HEK293 (cell line): ENCODE results near the gene ALS2.
A peak's percentile ranks its signal among the peaks of the same experiment; 100 is the strongest.

Experiments used
- BCL11B ChIP-seq: fragments of 450-650 bp; formaldehyde crosslinking; IDR thresholded peaks from 2 replicates; pipeline ENCODE4 v1.5.1; 2016; ENCODE audit warnings: low read depth, missing biosample characterization, missing genetic modification characterization
- EGR2 ChIP-seq: fragments of 450-650 bp; formaldehyde crosslinking; IDR thresholded peaks from 2 replicates; pipeline ENCODE4 v1.5.1; 2016; ENCODE audit warnings: low read depth, missing biosample characterization, missing genetic modification characterization
- ELK4 ChIP-seq: IDR thresholded peaks from 2 replicates; pipeline ENCODE4 v1.6.1; 2011; ENCODE audit warnings: mild to moderate bottlenecking, low read depth, low read length, borderline replicate concordance
- GLIS1 ChIP-seq: fragments of 450-650 bp; formaldehyde crosslinking; IDR thresholded peaks from 2 replicates; pipeline ENCODE4 v1.5.1; 2016; ENCODE audit warnings: missing biosample characterization, missing genetic modification characterization
- GLIS2 ChIP-seq: fragments of 450-650 bp; formaldehyde crosslinking; IDR thresholded peaks from 2 replicates; pipeline ENCODE4 v1.5.1; 2016; ENCODE audit warnings: missing biosample characterization, missing genetic modification characterization
- HOXD13 ChIP-seq: sonication (generic); formaldehyde crosslinking; IDR thresholded peaks from 2 replicates; pipeline ENCODE4 v1.8.0; 2022; ENCODE audit warnings: missing genetic modification reagents, borderline replicate concordance
- KLF9 ChIP-seq: fragments of 450-650 bp; formaldehyde crosslinking; IDR thresholded peaks from 2 replicates; pipeline ENCODE4 v1.5.1; 2016; ENCODE audit warnings: missing biosample characterization, missing genetic modification characterization, low read depth
- SP2 ChIP-seq: fragments of 450-650 bp; formaldehyde crosslinking; IDR thresholded peaks from 2 replicates; pipeline ENCODE4 v1.5.1; 2016; ENCODE audit warnings: missing biosample characterization, missing genetic modification characterization
- SP3 ChIP-seq: fragments of 450-650 bp; formaldehyde crosslinking; IDR thresholded peaks from 2 replicates; pipeline ENCODE4 v1.5.1; 2016; ENCODE audit warnings: missing biosample characterization, missing genetic modification characterization
- YY1 ChIP-seq: fragments of 450-650 bp; formaldehyde crosslinking; IDR thresholded peaks from 2 replicates; pipeline ENCODE4 v1.5.1; 2018; ENCODE audit warnings: missing biosample characterization, missing genetic modification characterization
- YY2 ChIP-seq: fragments of 450-650 bp; formaldehyde crosslinking; IDR thresholded peaks from 2 replicates; pipeline ENCODE4 v1.5.1; 2016; ENCODE audit warnings: missing biosample characterization, missing genetic modification characterization
- ZBTB20 ChIP-seq: fragments of 450-650 bp; formaldehyde crosslinking; IDR thresholded peaks from 2 replicates; pipeline ENCODE4 v1.5.1; 2016; ENCODE audit warnings: missing biosample characterization, missing genetic modification characterization
- ZBTB8A ChIP-seq: fragments of 450-650 bp; formaldehyde crosslinking; IDR thresholded peaks from 2 replicates; pipeline ENCODE4 v1.5.1; 2016; ENCODE audit warnings: missing biosample characterization, missing genetic modification characterization
- ZNF132 ChIP-seq: fragments of 450-650 bp; formaldehyde crosslinking; IDR thresholded peaks from 2 replicates; pipeline ENCODE4 v1.5.1; 2017; ENCODE audit warnings: missing biosample characterization, missing genetic modification characterization, borderline replicate concordance
- ZNF16 ChIP-seq: fragments of 450-650 bp; formaldehyde crosslinking; IDR thresholded peaks from 2 replicates; pipeline ENCODE4 v1.5.1; 2016; ENCODE audit warnings: low read depth, missing biosample characterization, missing genetic modification characterization
- ZNF341 ChIP-seq: fragments of 450-650 bp; formaldehyde crosslinking; IDR thresholded peaks from 2 replicates; pipeline ENCODE4; 2016; ENCODE audit warnings: low read depth, missing biosample characterization, missing genetic modification characterization
- ZNF350 ChIP-seq: fragments of 450-650 bp; formaldehyde crosslinking; IDR thresholded peaks from 2 replicates; pipeline ENCODE4 v1.5.0; 2017; ENCODE audit warnings: missing biosample characterization, mild to moderate bottlenecking, missing genetic modification characterization
- ZNF404 ChIP-seq: fragments of 450-650 bp; formaldehyde crosslinking; IDR thresholded peaks from 2 replicates; pipeline ENCODE4 v1.5.1; 2017; ENCODE audit warnings: missing biosample characterization, missing genetic modification characterization
- ZNF473 ChIP-seq: fragments of 450-650 bp; formaldehyde crosslinking; IDR thresholded peaks from 2 replicates; pipeline ENCODE4 v1.5.1; 2017; ENCODE audit warnings: missing biosample characterization, missing genetic modification characterization
- ZNF558 ChIP-seq: fragments of 450-650 bp; formaldehyde crosslinking; IDR thresholded peaks from 2 replicates; pipeline ENCODE4 v1.5.1; 2016; ENCODE audit warnings: missing biosample characterization, missing genetic modification characterization
- ZNF626 ChIP-seq: fragments of 450-650 bp; sonication (Bioruptor Pico); formaldehyde crosslinking; IDR thresholded peaks from 2 replicates; pipeline ENCODE4 v1.5.1; 2018; ENCODE audit warnings: missing biosample characterization, missing genetic modification characterization, inconsistent platforms
- ZNF629 ChIP-seq: fragments of 450-650 bp; formaldehyde crosslinking; IDR thresholded peaks from 2 replicates; pipeline ENCODE4 v1.5.1; 2017; ENCODE audit warnings: missing biosample characterization, missing genetic modification characterization
- ZNF76 ChIP-seq: fragments of 450-650 bp; formaldehyde crosslinking; IDR thresholded peaks from 2 replicates; pipeline ENCODE4; 2016; ENCODE audit warnings: low read depth, missing biosample characterization, missing genetic modification characterization, borderline replicate concordance
- ZNF791 ChIP-seq: fragments of 450-650 bp; formaldehyde crosslinking; IDR thresholded peaks from 2 replicates; pipeline ENCODE4 v1.5.1; 2016; ENCODE audit warnings: missing biosample characterization, missing genetic modification characterization
- ZNF837 ChIP-seq: fragments of 450-650 bp; formaldehyde crosslinking; IDR thresholded peaks from 2 replicates; pipeline ENCODE4 v1.5.1; 2016; ENCODE audit warnings: missing biosample characterization, missing genetic modification characterization
- ZSCAN4 ChIP-seq: fragments of 450-650 bp; formaldehyde crosslinking; IDR thresholded peaks from 2 replicates; pipeline ENCODE4 v1.5.1; 2017; ENCODE audit warnings: missing biosample characterization, missing genetic modification characterization
- TF ChIP-seq, protein P1 (sequence below): fragments of 450-650 bp; formaldehyde crosslinking; conservative IDR thresholded peaks from 2 replicates; pipeline ENCODE4 v1.5.1; 2016; ENCODE audit warnings: low read depth, missing biosample characterization, missing genetic modification characterization
- TF ChIP-seq, protein P2 (sequence below): fragments of 450-650 bp; formaldehyde crosslinking; IDR thresholded peaks from 2 replicates; pipeline ENCODE4 v1.5.1; 2016; ENCODE audit warnings: missing biosample characterization, missing genetic modification characterization
- TF ChIP-seq, protein P3 (sequence below): fragments of 450-650 bp; formaldehyde crosslinking; IDR thresholded peaks from 2 replicates; pipeline ENCODE4 v1.5.1; 2016; ENCODE audit warnings: missing biosample characterization, missing genetic modification characterization

ALS2 gene

GRCh38 chr2:201780674-201781493, at the start of gene ALS2 (continued):
- TF ChIP-seq EGR2 (tag by site-specific recombination) (peak; percentile 4), ELK4 (no peak; the same call in 1 of the 2 replicates), ZSCAN4 (tag by site-specific recombination) (no peak), ZNF132 (no peak), KLF9 (tag by site-specific recombination) (peak; percentile 44; the same call in 1 of the 2 replicates), BCL11B (tag by site-specific recombination) (no peak), YY2 (no peak), ZNF629 (tag by site-specific recombination) (peak; percentile 93), ZNF791 (tag by site-specific recombination) (no peak), SP2 (tag by site-specific recombination) (peak; percentile 75), ZNF837 (tag by site-specific recombination) (no peak), ZNF350 (no peak), ZNF76 (tag by site-specific recombination) (peak; percentile 64; the same call in 1 of the 2 replicates), ZNF626 (no peak), ZNF404 (tag by site-specific recombination) (no peak), GLIS1 (peak; percentile 76), SP3 (peak; percentile 80), ZNF473 (tag by site-specific recombination) (no peak), ZNF16 (no peak), ZBTB20 (tag by site-specific recombination) (peak; percentile 76; the same call in 1 of the 2 replicates), YY1 (tag by site-specific recombination) (0 out of 2 replicates have a peak, but pooled peaks have one; percentile 40), GLIS2 (tag by site-specific recombination) (peak; percentile 90), ZNF558 (no peak), HOXD13 (CRISPR knock-in tag) (no peak), ZNF341 (peak; percentile 14; the same call in 1 of the 2 replicates), ZBTB8A (tag by site-specific recombination) (peak; percentile 65)
- TF ChIP-seq, protein P1, sequence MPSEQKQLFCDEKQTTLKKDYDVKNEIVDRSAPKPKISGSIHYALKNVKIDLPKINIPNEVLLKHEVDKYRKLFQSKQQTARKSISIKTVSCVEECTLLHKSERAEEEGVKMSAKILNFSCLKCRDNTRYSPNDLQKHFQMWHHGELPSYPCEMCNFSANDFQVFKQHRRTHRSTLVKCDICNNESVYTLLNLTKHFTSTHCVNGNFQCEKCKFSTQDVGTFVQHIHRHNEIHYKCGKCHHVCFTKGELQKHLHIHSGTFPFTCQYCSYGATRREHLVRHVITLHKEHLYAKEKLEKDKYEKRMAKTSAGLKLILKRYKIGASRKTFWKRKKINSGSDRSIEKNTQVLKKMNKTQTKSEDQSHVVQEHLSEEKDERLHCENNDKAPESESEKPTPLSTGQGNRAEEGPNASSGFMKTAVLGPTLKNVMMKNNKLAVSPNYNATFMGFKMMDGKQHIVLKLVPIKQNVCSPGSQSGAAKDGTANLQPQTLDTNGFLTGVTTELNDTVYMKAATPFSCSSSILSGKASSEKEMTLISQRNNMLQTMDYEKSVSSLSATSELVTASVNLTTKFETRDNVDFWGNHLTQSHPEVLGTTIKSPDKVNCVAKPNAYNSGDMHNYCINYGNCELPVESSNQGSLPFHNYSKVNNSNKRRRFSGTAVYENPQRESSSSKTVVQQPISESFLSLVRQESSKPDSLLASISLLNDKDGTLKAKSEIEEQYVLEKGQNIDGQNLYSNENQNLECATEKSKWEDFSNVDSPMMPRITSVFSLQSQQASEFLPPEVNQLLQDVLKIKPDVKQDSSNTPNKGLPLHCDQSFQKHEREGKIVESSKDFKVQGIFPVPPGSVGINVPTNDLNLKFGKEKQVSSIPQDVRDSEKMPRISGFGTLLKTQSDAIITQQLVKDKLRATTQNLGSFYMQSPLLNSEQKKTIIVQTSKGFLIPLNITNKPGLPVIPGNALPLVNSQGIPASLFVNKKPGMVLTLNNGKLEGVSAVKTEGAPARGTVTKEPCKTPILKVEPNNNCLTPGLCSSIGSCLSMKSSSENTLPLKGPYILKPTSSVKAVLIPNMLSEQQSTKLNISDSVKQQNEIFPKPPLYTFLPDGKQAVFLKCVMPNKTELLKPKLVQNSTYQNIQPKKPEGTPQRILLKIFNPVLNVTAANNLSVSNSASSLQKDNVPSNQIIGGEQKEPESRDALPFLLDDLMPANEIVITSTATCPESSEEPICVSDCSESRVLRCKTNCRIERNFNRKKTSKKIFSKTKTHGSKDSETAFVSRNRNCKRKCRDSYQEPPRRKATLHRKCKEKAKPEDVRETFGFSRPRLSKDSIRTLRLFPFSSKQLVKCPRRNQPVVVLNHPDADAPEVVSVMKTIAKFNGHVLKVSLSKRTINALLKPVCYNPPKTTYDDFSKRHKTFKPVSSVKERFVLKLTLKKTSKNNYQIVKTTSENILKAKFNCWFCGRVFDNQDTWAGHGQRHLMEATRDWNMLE (tag by site-specific recombination): 0 out of 2 replicates have a peak, but pooled peaks have one; percentile 16
- TF ChIP-seq, protein P2, sequence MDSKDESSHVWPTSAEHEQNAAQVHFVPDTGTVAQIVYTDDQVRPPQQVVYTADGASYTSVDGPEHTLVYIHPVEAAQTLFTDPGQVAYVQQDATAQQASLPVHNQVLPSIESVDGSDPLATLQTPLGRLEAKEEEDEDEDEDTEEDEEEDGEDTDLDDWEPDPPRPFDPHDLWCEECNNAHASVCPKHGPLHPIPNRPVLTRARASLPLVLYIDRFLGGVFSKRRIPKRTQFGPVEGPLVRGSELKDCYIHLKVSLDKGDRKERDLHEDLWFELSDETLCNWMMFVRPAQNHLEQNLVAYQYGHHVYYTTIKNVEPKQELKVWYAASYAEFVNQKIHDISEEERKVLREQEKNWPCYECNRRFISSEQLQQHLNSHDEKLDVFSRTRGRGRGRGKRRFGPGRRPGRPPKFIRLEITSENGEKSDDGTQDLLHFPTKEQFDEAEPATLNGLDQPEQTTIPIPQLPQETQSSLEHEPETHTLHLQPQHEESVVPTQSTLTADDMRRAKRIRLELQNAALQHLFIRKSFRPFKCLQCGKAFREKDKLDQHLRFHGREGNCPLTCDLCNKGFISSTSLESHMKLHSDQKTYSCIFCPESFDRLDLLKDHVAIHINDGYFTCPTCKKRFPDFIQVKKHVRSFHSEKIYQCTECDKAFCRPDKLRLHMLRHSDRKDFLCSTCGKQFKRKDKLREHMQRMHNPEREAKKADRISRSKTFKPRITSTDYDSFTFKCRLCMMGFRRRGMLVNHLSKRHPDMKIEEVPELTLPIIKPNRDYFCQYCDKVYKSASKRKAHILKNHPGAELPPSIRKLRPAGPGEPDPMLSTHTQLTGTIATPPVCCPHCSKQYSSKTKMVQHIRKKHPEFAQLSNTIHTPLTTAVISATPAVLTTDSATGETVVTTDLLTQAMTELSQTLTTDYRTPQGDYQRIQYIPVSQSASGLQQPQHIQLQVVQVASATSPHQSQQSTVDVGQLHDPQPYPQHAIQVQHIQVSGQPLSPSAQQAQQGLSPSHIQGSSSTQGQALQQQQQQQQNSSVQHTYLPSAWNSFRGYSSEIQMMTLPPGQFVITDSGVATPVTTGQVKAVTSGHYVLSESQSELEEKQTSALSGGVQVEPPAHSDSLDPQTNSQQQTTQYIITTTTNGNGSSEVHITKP (tag by site-specific recombination): peak; percentile 66
- TF ChIP-seq, protein P3, sequence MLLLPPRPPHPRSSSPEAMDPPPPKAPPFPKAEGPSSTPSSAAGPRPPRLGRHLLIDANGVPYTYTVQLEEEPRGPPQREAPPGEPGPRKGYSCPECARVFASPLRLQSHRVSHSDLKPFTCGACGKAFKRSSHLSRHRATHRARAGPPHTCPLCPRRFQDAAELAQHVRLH (tag by site-specific recombination): peak; percentile 87
